Hematopoietic multipotent progenitor cell treated with erythropoietin and hydrocortisone succinate and interleukin-3 and kit ligand, for 15 days (in vitro differentiated cells): ENCODE results near the gene GRB2.

Source experiments
- DNase-seq: peaks from one replicate; pipeline ENCODE4 v3.0.0-alpha.2; 2015; ENCODE audit warnings: low spot score

GRB2 gene

DNA sequence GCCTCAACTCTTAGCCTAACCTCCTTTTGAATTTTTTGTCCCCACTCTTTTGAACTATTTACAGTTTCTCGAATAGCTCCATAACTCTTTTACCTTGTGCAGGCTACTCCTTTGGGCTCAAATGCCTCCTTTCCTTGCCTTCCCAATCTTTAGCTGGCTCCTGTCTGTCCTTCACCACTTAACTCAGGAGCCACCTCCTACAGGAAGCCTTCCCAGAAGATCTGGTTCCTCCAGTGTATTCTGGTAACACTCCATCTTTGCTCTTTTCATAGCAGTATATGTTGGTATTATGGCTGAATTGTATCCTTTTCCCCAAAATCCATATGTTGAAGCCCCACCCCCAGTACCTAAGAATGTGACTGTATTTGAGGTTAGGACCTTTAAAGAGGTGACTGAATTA lies 9.0 kb upstream of the GRB2 start:
- no peak for DNase-seq

DNA sequence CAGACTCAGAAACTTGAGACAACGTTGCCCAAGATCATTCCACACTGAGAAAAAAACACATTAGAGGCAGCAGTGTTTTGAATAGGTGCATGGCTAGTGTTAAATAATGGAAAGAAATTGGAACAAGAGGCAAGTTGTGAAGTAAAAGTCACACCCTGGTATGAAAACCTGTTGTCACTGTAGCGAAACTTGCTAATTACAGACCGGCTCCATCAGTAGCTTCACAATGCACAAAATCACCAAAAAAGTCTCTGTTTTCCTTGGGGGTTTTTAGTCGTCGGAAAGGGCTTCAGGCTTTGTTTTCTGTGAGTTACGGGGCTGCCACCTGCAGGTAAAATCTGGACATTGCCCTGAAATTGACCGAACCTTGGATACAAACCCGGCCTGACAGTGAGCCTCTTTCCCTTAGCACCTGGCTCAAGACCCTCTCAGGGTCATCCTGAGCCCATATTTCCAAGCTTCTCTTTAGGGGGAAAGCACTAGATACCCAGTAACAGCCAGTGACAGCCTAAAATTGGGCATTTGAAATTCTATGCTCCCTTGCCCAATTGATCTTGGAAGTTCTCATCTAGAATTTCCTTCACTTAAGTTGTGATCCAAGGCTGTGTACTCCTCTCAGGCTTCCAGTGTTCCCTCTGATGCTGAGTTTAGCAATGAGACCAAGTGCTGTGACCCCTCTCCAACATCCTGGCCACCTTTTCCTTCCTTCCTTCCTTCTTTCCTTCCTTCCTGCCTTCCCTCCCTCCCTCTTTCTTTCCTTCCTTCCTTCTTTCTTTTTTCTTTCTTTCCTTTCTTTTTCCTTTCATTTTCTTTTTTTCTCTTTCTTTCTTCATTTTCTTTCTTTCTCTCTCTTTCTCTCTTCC lies 7.2 kb upstream of the GRB2 start:
- peak; percentile 70 for DNase-seq

DNA sequence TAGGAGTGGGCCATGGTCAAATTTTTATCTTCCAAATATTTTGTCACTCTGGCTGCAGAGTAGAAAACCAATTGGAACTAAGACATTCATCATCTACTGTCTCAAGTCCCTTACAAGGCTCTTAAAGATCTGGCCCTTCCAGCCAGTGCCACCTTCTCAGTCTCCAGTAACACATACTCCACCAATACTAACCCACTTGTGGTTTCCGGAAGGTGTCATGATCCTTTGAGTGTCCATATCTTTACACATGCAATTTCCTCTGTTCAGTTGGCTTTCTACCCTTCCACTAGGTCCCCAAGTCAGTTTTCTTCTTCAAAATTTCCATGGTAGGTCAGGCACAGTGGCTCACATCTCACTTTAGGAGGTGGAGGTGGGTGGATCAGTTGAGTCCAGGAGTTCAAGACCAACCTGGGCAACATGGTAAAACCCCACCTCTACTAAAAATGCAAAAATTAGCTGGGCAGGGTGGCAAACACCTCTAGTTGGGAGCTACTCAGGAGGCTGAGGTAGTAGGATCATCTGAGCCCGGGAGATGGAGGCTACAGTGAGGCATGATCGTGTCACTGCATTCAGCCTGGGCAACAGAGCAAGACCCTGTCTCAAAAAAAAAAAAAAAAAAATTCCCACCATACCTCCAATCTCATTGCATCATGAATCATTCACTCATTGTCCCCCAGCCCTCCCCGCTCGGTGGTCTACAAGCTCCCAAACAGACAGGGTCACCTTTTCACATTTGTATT lies 6.0 kb upstream of the GRB2 start:
- DNase-seq = no peak

DNA sequence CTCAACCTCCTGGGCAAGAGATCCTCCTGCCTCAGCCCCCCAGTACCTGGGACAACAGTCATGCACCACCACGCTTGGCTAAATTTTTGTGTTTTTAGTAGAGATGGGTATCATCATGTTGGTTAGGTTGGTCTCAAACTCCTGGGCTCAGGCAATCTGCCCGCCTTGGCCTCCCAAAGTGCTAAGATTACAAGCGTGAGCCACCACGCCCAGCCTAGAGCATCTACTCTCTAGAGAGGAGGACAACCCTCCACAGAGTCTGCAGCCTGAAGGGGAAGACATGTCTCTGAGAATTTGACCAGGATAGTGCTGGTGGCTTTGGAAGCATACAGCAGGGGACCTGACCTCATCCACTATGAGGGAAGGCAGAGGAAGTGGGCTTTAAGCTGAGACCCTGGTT lies 4.7 kb upstream of the GRB2 start:
- DNase-seq = no peak

DNA sequence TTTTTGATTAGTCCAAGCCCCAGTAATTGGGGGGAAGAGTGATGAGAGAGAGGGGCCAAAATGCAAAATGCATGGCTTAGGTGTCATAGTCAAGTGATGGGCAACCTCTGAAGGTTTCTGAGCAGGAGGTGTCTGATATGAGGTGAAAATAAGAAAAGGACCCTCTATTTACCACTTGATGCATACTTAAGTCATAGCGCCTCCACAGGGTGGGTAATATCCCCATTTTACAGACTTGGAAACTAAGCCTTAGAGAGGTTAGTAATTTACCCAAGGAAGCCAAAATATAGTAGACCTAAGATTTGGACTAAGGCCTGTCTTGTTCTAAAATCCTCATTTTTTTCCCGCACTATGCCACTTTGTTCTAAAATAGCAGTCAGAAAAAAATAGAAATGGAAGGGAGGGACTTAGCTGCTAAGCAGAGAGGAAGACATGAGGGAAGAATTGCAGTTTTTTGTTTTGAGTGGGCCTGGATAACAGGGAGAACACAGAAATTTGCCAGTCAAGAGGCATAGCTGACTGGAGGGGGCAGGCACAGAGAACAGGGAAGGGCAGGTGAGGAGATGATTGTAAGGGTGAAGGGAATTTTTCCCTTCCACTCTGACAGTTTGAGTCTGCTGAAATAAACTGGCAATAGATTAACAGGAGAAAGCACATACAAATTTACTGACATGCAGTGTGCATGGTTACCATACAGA lies 2.3 kb upstream of the GRB2 start:
- no peak for DNase-seq

DNA sequence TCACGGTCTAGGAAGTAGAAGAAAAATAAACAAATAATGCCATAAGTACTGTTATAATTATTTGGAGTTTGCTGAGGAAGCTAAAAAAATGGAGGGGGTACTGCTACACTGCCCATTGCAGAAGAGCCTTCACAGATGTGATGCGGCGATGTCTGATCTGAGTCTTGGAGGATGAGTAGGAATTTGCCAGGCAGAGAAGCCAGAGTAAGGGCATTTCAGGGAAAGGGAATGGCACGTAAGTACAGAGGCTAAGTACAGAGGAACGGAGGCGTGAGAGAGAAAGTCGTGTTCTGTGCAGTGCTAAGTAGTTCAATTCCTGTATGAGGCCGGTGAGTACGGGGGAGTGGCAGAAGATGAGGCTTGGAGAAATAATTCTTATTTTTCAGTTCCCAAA lies 741 bp upstream of the GRB2 start:
- DNase-seq = no peak

DNA sequence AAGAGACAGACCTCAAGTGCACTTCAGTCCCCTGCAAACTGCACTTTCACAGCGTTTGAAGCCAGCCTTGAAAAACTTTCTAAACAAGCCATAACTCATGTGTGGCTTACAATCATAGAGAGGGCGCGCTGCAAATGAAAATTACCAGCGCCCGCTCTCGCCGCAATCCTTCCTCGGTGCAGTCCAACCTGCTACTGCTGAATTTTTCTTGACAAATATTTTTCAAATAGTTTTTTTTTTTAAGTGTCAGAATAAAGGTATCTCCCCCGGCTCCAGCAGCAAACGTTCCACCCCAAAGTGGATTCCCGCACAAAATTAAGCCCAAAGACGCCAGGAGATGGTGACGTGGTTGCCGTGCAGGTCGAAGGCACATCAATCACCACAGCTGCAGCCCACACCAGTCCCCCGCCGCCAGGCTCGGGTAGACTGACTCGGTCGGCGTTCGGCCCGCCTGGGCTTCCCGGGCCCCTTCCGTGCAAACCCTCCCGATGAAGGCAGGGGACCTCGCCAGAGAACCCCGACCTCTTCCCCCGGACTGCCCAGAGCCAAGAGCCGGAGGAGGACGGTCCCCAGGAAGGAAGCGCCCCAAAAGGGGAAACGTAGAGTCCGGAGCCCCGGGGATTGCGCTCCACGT lies 630 bp downstream of the GRB2 start:
- peak; percentile 37 for DNase-seq

DNA sequence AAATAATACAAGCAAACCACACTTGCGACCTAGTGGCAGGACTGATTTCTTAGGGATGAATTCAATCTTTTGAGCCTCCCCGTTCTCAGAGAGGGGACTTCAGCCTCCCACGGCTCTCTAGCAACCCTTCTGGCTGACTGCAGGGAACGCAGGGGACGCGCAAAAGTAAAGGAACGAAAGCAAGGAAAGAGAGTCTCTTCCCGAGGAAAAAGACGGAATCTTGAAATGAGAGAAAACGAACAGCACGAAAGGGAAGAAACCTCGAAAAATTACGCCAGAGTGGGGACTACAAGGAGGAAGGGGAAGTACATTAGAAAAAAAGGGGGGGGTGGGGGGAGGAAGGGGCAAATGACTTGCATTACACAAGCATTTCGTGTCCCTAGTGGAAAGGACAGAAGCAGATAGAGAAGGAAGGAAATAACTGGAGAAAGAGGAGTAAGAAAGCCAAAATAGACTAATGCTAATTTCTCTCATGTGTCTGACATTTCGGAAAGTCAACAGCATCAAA lies 1.2 kb downstream of the GRB2 start:
- DNase-seq = peak; percentile 75

DNA sequence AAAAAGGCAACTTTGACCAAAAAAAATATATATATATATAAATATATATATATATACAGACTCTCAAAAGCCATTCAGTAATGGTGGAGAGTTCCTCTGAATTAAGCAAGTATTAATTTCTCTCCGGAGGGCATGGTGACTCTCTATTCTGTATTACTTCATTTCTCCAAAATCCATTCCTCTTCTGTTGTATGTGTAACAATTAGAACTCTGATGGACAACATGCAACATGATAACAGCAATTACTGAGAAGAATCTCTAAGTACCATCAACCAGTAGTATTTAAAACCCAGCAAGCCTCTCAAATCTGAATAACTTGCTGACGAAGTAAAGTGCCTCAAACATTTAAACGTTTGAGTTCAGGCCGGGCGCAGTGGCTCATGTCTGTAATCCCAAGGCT lies 2.3 kb downstream of the GRB2 start:
- no peak for DNase-seq

DNA sequence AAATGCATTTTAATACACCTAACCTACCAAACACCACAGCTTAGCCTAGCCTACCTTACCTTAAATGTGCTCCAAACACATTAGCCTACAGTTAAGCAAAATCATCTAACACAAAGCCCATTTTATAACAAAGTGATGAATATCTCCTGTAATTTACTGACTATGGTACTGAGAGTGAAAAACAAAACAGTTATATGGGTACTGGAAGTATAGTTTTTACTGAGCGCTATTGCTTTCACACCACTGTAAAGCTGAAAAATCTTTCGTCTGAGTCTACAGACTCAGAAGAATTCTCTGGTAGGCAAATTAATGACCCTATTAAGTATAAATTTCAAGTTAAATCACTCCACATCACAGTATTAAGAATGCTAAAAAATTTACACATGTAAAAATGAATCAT lies 3.5 kb downstream of the GRB2 start:
- no peak for DNase-seq

DNA sequence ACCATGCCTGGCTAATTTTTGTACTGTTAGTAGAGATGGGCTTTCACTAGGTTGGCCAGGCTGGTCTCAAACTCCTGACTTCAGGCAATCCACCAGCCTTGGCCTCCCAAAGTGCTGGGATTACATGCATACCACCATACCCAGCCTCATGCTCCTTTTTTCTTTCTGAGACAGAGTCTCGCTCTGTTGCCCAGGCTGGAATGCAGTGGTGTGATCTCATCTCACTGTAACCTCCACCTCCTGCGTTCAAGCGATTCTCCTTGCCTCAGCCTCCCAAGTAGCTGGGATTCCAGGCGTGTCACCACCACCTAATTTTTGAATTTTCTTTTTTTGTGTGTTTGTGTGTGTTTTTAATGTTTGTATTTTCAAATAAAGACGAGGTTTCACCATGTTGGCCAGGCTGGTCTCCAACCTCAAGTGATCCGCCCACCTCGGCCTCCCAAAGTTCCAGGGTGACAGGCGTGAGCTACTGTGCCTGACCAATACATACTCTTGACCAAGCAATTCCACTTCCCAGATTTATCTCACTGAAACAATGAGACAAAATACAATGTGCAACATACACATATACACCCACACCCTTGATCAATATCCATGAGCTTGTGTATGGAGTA lies 5.0 kb downstream of the GRB2 start:
- no peak for DNase-seq

DNA sequence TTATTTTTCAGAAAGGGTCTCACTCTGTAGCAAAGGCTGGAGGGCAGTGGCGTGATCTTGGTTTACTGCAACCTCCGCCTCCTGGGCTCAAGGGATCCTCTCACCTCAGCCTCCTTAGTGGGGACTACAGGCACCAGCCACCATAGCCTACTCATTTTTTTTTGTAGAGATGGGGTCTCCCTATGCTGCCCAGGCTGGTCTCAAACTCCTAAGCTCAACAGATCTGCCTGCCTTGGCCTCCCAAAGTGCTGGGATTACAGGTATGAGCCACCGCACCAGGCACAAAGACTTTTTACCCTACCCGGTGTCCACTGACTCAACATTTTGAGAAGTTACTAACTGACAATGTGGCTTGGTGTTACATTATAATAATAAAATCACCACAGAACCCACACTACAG lies 7.2 kb downstream of the GRB2 start:
- DNase-seq = no peak

DNA sequence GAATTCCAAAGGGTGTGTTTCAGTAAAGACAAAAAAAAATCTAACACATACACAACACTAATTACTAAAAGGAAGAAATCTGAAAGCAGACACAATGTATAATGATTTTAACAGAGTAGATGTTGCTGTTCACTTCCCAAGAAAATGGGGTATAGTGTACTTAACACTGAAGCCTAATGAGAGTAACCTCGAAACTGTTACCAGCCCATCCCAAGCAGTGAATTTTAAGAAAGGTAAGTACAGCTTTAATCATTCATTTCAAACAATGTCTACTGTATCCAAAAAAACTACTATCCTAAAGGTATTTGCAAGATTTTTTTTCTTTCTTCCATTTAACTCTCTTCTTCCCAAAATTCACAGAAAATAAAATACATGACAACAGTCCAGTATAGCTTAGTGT lies 8.3 kb downstream of the GRB2 start:
- no peak for DNase-seq

DNA sequence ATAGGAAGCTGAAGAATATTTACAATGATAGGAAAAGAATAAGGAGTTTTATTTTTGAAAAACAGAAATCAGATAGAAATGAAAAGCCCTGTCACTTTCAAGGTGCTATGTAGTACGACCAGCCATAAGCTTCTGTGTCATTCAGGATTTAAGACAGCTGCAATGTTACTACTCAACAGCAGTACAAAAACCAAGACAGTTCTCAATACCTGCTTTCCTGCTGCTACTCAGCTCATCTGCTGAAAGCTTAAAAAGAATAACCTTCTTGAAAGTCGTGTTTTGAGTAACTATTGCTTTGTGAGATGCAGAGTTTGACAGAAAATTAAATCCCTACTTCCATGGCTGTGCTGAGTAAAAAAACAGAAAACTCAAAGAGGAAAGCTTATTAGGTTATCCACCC lies 8.7 kb downstream of the GRB2 start:
- DNase-seq = no peak

DNA sequence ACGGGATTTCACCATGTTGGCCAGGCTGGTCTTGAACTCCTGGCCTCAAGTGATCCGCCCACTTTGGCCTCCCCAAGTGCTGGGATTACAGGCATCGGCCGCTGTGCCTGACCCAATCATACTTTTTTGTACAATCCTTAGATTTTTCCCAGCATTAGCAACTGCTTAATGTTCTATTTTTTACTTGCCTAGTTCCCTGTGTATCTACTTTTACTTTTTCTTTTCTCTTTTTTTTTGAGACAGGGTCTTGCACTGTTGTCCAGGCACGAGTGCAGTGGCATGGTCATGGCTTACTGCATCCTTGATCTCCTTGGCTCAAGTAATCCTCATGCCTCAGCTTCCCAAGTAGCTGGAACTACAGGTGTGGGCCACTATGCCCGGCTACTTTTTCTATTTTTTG lies 9.5 kb downstream of the GRB2 start:
- DNase-seq = no peak

DNA sequence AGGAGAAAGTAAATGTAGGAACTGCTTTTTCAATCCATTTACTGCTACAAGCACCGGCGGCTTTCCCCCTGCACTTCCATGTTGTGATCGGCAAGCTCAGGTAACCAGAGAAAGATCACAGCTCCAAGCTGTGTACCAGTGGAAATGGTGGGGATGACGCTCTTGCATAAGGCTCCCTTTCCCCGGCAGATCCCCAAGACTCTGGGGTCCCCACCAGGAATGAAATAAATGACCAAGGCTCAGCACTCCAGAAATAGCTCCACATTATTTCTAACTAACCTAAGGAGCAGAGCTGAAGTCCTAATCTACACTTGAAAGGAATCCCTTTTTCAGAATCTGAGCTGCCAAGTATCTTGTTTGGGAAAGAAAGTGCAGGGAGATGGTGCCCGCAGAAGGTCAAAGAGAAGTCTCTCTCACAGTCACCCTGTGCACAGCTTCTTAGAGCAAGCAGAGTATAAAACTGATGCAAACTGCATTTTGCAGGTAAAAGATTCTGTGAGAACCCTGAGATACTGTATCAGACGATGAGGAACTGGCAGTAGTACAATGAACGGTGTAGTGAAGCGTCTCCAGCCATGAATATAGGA lies 11.1 kb downstream of the GRB2 start:
- no peak for DNase-seq

DNA sequence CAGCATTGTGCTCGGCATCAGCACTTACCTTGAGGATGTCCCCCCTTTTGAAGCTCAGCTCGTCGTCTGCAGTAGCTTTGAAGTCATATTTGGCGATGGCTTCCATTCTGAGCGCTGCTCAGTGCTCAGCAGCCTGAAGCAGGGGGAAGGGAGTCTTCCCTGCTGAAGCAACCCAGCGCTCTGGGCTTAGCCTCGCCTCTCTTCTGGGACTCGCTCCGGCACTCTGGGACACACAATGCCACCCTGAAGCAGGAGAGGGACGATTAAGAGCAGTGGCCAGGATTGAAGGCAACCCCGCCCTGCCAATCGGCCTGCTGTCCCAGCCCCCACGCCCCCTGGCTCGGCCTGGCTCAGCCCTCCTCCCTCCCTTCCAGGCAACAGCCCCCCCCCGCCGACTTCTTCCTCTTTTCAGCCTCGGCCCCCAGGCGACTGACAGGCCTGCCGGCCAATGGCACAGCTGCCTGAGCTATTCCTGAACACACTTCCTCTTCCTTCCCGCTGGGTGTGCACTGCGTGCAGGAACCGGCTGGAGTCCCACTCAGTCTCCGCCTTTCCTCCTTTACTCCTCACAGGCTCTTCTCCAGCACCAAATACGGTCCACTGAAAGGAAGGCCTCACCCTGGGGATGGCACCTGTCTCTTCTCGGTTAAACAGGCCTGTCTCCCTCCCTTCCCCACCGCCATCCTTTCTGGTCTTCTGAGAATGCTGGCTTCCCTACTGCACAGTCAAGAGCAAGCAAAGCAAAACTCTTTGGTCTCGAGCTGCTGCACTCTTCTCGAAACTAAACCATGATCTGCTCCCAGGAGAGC lies 11.8 kb downstream of the GRB2 start:
- DNase-seq = peak; percentile 76

DNA sequence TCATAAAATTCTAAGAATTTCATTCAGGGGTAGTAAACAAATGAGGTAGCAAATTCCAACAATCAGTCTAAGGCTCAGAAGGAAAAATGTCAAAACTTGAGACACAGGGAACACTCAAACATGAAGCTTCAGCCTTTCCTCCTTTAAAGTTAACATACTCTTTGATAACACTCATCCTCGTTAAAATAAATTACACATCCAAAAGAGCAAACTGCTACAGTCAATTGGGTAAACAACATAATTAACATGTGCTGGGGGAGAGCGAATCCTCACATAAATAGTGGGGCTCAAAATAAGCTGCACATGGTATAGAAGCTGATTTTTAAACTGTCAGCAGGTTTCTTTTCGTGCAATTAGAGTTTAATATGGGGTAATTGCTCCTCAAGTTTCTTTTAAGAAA lies 12.9 kb downstream of the GRB2 start:
- DNase-seq = no peak

DNA sequence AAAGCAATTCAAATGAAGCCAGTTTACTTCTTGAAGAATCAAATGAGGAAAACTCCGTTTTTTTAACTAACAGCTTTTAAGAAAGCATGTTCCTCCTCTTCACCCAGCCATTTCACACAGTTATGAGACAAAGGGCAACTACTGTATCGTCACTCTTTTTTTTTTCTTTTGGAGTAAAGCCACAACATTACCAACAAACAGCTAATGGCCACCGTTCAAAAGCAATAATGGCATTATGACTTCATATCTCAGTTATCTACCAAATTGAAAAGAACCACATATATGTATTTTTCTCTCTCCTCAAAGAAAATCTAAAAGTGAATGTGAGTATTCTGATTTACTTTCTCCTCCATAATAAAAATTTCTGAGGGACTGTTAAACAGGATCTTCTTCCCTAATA lies 14.5 kb downstream of the GRB2 start:
- DNase-seq = no peak

DNA sequence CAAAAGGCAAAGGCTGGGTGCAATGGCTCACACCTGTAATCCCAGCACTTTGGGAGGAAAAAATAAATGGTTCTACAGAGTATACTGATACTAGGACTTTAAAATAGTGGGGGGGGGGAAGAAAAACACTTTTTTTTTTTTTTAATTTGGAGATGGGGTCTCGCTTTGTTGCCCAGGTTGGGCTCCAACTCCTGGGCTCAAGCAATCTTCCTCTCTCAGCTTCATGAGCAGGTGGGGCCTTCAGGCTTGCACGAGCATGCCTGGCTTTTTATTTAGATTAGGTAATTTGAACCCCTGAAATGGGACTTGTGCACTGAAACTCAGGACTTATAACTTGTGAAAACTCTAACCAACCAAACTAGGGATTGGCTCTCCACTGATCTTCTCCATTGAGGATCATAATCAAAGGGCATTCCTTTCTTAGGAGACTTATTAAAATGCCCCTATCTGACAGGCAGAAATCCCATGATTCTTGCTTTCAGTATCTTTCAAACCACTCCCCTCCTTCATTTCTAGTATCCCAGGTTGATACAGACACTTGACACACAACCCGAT lies 16.9 kb downstream of the GRB2 start:
- DNase-seq = no peak
